Measurements from ENCODE around the gene KCNE1. TPM values are rescaled to one million over a fixed set of nuclear protein-coding genes. Genes with fewer than 3 reads are reported as not detected.

Gene KCNE1
- total RNA-seq, 1 experiment from 2014 or later, result 0.91 TPM

GRCh38 chr21:34519694-34520093, 7.7 kb upstream of the KCNE1 start:
- intact Hi-C loops (cut with micrococcal nuclease; ENCODE audit: unreplicated experiment), result no loop called here
- Mint-ChIP-seq H3K27ac (ENCODE audit: unreplicated experiment) (no peak overlapping the region), H3K27me3 (ENCODE audit: insufficient read depth, unreplicated experiment) (no peaks in the 10 kb centered on the region), H3K4me3 (ENCODE audit: unreplicated experiment) (no peak overlapping the region), H3K36me3 (ENCODE audit: insufficient read depth, unreplicated experiment) (peaks cover 67% of the 10 kb centered on the region), H3K9me3 (ENCODE audit: unreplicated experiment) (no peaks in the 10 kb centered on the region), H3K4me1 (ENCODE audit: low read depth, unreplicated experiment) (peaks cover 11% of the 10 kb centered on the region)
- TF ChIP-seq CTCF (IDR thresholded peaks at IDR 0.05; ENCODE audit: insufficient read depth in 1 of 2, low read depth in 1 of 2, low read length in 1 of 2, severe bottlenecking in 1 of 2, unreplicated experiment in 1 of 2), result no peak
- peaks cover 28% of the 10 kb centered on the region for H3K4me1 ChIP-seq
- no TSS peak for BruUV-seq (replicated peaks)
- DNase-seq, result no peak
- H3K36me3 ChIP-seq (ENCODE audit: control insufficient read depth, insufficient read depth, low read length), result no peaks in the 10 kb centered on the region; the same call in 1 of the 2 replicates
- no peaks in the 10 kb centered on the region for H3K9me3 ChIP-seq
- CTCF ChIA-PET, result interaction anchor here (0.7 kb wide), 1 partner anchor 9 kb away, joined by 7 read pairs; no protein-coding TSS in a partner anchor
- no peaks in the 10 kb centered on the region for H3K27me3 ChIP-seq (replicated peaks; ENCODE audit: control insufficient read depth, insufficient read depth, low read length)
- H3K4me3 ChIP-seq (ENCODE audit: low read depth, low read length), result no peak overlapping the region
- POLR2A ChIA-PET, result no interaction called here

- H3K9me3 ChIP-seq, result no peaks in the 10 kb centered on the region
- no peaks in the 10 kb centered on the region for H3K36me3 ChIP-seq (ENCODE audit: control insufficient read depth, insufficient read depth, low read length)
- intact Hi-C loops (cut with micrococcal nuclease; ENCODE audit: unreplicated experiment), result no loop called here
- POLR2A ChIA-PET, result no interaction called here
- no peaks in the 10 kb centered on the region for H3K9me3 Mint-ChIP-seq (ENCODE audit: unreplicated experiment)
- DNase-seq, result no peak
- H3K36me3 Mint-ChIP-seq (ENCODE audit: insufficient read depth, unreplicated experiment), result peaks cover 67% of the 10 kb centered on the region
- no peak for TF ChIP-seq CTCF (IDR thresholded peaks at IDR 0.05; ENCODE audit: insufficient read depth in 1 of 2, low read depth in 1 of 2, low read length in 1 of 2, severe bottlenecking in 1 of 2, unreplicated experiment in 1 of 2)
- H3K27me3 Mint-ChIP-seq (ENCODE audit: insufficient read depth, unreplicated experiment), result no peaks in the 10 kb centered on the region
- BruUV-seq (replicated peaks), result no TSS peak
- H3K4me1 Mint-ChIP-seq (ENCODE audit: low read depth, unreplicated experiment), result peaks cover 8% of the 10 kb centered on the region
- CTCF ChIA-PET, result interaction anchor here (0.7 kb wide), 1 partner anchor 9 kb away, joined by 7 read pairs; no protein-coding TSS in a partner anchor
- no peak overlapping the region for H3K4me3 ChIP-seq (ENCODE audit: low read depth, low read length)
- no peaks in the 10 kb centered on the region for H3K27me3 ChIP-seq (replicated peaks; ENCODE audit: control insufficient read depth, insufficient read depth, low read length)
- no peak overlapping the region for H3K4me3 Mint-ChIP-seq (ENCODE audit: unreplicated experiment)
- H3K4me1 ChIP-seq, result peaks cover 21% of the 10 kb centered on the region
- H3K27ac Mint-ChIP-seq (ENCODE audit: unreplicated experiment), result no peak overlapping the region
Measured at GRCh38 chr21:34519016-34519415, 7.0 kb upstream of the KCNE1 start.

- POLR2A ChIA-PET, result no interaction called here
Measured at GRCh38 chr21:34518301-34518700, 6.3 kb upstream of the KCNE1 start.

More at GRCh38 chr21:34518301-34518700, 6.3 kb upstream of the KCNE1 start:
- H3K27me3 ChIP-seq (replicated peaks; ENCODE audit: control insufficient read depth, insufficient read depth, low read length), result no peaks in the 10 kb centered on the region
- Mint-ChIP-seq H3K9me3 (ENCODE audit: unreplicated experiment) (no peaks in the 10 kb centered on the region), H3K4me1 (ENCODE audit: low read depth, unreplicated experiment) (peaks cover 7% of the 10 kb centered on the region), H3K36me3 (ENCODE audit: insufficient read depth, unreplicated experiment) (peaks cover 67% of the 10 kb centered on the region), H3K4me3 (ENCODE audit: unreplicated experiment) (no peak overlapping the region), H3K27me3 (ENCODE audit: insufficient read depth, unreplicated experiment) (no peaks in the 10 kb centered on the region), H3K27ac (ENCODE audit: unreplicated experiment) (peak overlapping the region; percentile 42)
- no peaks in the 10 kb centered on the region for H3K36me3 ChIP-seq (ENCODE audit: control insufficient read depth, insufficient read depth, low read length)
- BruUV-seq (replicated peaks), result no TSS peak
- no peak for DNase-seq
- no peak overlapping the region for H3K4me3 ChIP-seq (ENCODE audit: low read depth, low read length)
- H3K9me3 ChIP-seq, result no peaks in the 10 kb centered on the region
- TF ChIP-seq CTCF (IDR thresholded peaks at IDR 0.05; ENCODE audit: insufficient read depth in 1 of 2, low read depth in 1 of 2, low read length in 1 of 2, severe bottlenecking in 1 of 2, unreplicated experiment in 1 of 2), result no peak
- intact Hi-C loops (cut with micrococcal nuclease; ENCODE audit: unreplicated experiment), result no loop called here
- CTCF ChIA-PET, result interaction anchor here (1.1 to 1.6 kb wide), 2 partner anchors 25 to 84 kb away, joined by 11 to 17 read pairs; no protein-coding TSS in a partner anchor
- peaks cover 14% of the 10 kb centered on the region for H3K4me1 ChIP-seq

Measured in Caco-2 (cell line).